Large intestine (tissue), 3 donors: ENCODE data around the gene VSIG8. TPM values are rescaled to one million over a fixed set of nuclear protein-coding genes. Genes with fewer than 3 reads are reported as not detected.

Experiments
- DNase-seq, 2 donors: peaks; one replicate each; pipeline versions ENCODE4 v3.0.0 to v3.0.0-alpha.2; 2013
- H3K27ac ChIP-seq: one replicate; pipeline ENCODE4 v1.5.1; 2013; ENCODE audit warnings: low read length
- H3K27me3 ChIP-seq: 2 replicates; pipeline ENCODE4 v1.6.1; 2013; ENCODE audit warnings: low read length; ENCODE audit not compliant: control insufficient read depth, insufficient read depth
- H3K36me3 ChIP-seq: 2 replicates; pipeline ENCODE4 v1.6.1; 2013; ENCODE audit warnings: low read length; ENCODE audit not compliant: control insufficient read depth, insufficient read depth
- H3K4me1 ChIP-seq: one replicate; pipeline ENCODE4 v1.6.1; 2013; ENCODE audit warnings: low read length; ENCODE audit not compliant: control insufficient read depth, insufficient read depth
- H3K4me3 ChIP-seq: one replicate; pipeline ENCODE4 v1.5.1; 2013; ENCODE audit warnings: low read length
- H3K9me3 ChIP-seq: one replicate; pipeline ENCODE4 v1.6.1; 2013; ENCODE audit warnings: mild to moderate bottlenecking, low read depth, low read length, moderate library complexity; ENCODE audit not compliant: control insufficient read depth
- WGBS: methylation state at CpG from one replicate; pipeline ENCODE4 v1.1.5; 2013; ENCODE audit warnings: low lambda C conversion rate; ENCODE audit not compliant: insufficient coverage; 5-methylcytosine and 5-hydroxymethylcytosine counted together
- polyA plus RNA-seq: library from polyadenylated mRNA; unstranded; fragments of 120-200 nt; gene quantifications from one replicate; pipeline ENCODE4 v1.2.1, GENCODE V29; 2013

Gene VSIG8
- polyA plus RNA-seq, 1 donor, result 0.06 TPM

DNA sequence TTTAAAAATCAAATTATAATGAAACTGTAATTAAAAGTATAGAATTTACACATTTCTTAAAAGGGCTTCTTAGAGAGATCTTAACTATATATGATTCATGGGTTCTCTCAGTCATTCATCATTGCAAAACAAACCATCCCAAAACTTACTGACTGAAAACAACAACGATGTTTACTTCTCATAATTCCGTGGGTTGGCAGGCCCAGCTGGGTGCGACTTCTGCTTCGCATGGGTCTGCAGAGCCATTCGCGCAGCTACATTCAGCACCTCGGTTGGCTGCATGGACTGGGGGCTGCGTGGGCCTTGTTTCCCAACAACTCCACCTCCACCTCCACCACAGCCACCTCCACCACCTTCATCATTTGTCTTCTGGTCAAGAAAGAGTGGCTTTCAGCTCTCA, 31.7 kb downstream of the VSIG8 start:
- no peak overlapping the region for H3K4me3 ChIP-seq
- H3K27ac ChIP-seq, result no peak overlapping the region
- no peaks in the 10 kb centered on the region for H3K9me3 ChIP-seq
- H3K27me3 ChIP-seq, result no peaks in the 10 kb centered on the region
- no CpG with 5 or more reads among the region's 8 CpGs for WGBS
- no peaks in the 10 kb centered on the region for H3K4me1 ChIP-seq
- no peaks in the 10 kb centered on the region for H3K36me3 ChIP-seq
- DNase-seq, result no peak

DNA sequence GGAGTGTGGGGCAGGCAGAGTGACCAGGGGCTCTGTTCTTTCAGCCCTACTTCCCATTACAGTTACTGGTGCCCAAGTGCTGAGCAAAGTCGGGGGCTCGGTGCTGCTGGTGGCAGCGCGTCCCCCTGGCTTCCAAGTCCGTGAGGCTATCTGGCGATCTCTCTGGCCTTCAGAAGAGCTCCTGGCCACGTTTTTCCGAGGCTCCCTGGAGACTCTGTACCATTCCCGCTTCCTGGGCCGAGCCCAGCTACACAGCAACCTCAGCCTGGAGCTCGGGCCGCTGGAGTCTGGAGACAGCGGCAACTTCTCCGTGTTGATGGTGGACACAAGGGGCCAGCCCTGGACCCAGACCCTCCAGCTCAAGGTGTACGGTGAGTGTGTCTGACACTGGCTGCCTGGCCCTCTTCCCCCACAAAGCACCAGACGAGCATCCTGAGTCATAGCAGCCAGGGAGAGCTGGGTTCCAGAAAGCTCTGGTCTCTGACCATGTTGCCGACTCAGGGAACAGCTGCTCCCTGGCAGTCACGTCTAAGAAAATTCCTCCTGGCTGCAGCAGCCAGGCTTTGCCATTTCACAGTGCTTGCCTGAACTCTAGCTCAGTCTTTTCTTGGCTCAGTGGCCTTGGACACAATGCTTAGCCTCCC, 32.5 kb downstream of the VSIG8 start:
- Histone ChIP-seq H3K9me3 (no peaks in the 10 kb centered on the region), H3K4me3 (no peak overlapping the region), H3K27me3 (no peaks in the 10 kb centered on the region), H3K4me1 (no peaks in the 10 kb centered on the region), H3K36me3 (no peaks in the 10 kb centered on the region), H3K27ac (no peak overlapping the region)
- no CpG with 5 or more reads among the region's 18 CpGs for WGBS
- DNase-seq, result no peak

DNA sequence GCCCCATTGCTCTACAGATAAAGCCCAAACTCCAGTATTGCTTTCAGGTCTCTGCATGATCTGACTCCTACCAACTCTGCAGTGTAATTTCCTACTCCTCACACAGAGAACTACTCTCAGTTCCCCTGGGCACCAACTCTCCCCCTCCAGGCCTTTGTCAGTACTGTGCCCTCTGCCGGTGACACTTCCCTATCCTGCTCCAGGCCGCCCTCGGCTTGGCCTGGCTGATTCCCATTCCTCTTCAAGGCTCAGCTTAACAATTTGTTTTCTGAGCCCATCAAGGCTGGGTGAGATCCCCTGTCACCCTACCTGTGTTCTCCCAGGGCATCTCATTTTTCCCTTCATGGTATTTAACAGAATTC, 33.2 kb downstream of the VSIG8 start:
- DNase-seq, result peak; percentile 25 to 32
- whole genome bisulfite sequencing, result no CpG with 5 or more reads among the region's 3 CpGs
- H3K27ac ChIP-seq, result no peak overlapping the region
- no peaks in the 10 kb centered on the region for H3K27me3 ChIP-seq
- no peak overlapping the region for H3K4me3 ChIP-seq
- no peaks in the 10 kb centered on the region for H3K36me3 ChIP-seq
- no peaks in the 10 kb centered on the region for H3K9me3 ChIP-seq
- no peaks in the 10 kb centered on the region for H3K4me1 ChIP-seq

DNA sequence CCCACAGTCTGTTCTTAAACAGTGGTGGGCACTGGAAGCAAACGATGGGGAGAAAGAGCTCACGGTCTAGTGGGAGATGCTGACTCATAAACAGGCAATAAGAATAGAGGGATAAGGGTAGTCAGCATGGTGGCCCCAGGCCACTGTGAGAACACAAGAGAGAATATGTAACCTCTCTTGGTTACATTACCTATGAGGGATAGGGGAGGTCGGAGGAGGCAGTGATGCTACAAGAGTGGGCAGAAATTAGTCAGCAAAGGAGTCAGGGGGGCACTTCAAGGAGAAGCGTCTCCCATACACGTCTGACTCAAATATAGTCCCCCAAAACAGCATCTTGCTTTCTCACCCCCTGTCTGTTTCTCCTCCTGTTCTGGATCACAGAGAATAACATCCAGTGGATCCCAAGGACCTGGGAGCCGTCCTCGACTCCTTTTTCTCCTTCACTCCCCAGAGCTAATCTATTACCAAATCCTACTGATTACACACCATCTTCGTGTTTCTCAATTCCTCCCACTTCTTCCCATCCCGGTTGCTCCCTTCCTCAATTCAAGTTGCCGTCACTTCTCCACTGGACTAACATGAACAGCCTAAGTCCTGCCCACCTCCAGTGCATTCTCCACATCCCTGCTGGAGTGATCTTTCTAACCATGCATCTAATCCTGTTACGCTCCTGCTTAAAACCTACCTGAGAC, 33.7 kb downstream of the VSIG8 start:
- H3K27me3 ChIP-seq, result no peaks in the 10 kb centered on the region
- no peaks in the 10 kb centered on the region for H3K36me3 ChIP-seq
- no peak overlapping the region for H3K4me3 ChIP-seq
- no peaks in the 10 kb centered on the region for H3K4me1 ChIP-seq
- H3K9me3 ChIP-seq, result no peaks in the 10 kb centered on the region
- DNase-seq, result no peak
- 87% methylated on average over 5 of the region's 11 CpGs for WGBS
- no peak overlapping the region for H3K27ac ChIP-seq

DNA sequence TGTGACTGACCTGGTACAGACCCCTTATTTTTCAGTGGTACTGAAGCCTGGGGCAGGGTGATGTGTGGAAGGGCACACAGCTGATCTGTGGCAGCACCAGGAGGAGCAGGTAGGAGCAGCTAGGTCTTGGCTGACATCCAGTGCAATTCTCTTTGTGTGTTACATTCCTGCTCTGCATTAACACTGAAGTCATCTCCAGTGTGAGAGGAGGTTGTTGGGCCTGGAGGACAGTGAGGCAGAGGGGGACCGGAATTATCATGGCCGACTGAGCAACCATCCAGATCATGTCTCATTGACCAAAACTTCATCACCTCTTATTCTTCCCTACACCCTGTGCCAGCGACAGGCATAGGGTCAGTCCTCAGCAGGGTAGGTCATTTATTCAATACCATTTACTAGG, 34.3 kb downstream of the VSIG8 start:
- 100% methylated on average over 1 of the region's 3 CpGs for WGBS
- H3K4me3 ChIP-seq, result no peak overlapping the region
- no peaks in the 10 kb centered on the region for H3K27me3 ChIP-seq
- peaks cover 5% of the 10 kb centered on the region for H3K4me1 ChIP-seq
- no peaks in the 10 kb centered on the region for H3K9me3 ChIP-seq
- H3K36me3 ChIP-seq, result no peaks in the 10 kb centered on the region
- no peak for DNase-seq
- H3K27ac ChIP-seq, result no peak overlapping the region

DNA sequence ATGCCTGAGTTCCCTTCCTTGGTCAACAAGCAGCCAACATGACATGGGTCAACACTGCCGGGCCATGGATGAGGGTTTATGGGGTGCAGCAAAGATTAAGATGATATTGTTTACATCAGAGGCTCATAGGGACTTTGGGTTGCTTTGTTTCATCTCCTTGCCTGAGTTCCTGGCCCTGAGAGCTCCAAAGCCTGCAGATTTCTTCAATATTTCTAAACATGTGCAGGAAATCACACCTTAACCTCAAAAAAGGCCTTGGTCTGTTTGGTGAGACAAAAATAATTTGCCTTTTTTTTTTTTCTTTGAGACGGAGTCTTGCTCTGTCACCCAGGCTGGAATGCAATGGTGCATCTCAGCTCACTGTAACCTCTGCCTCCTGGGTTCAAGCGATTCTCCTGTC, 34.9 kb downstream of the VSIG8 start:
- DNase-seq, result no peak
- H3K9me3 ChIP-seq, result no peaks in the 10 kb centered on the region
- no peak overlapping the region for H3K27ac ChIP-seq
- WGBS, result no CpG with 5 or more reads among the region's 3 CpGs
- peaks cover 10% of the 10 kb centered on the region for H3K4me1 ChIP-seq
- no peak overlapping the region for H3K4me3 ChIP-seq
- H3K36me3 ChIP-seq, result no peaks in the 10 kb centered on the region
- H3K27me3 ChIP-seq, result no peaks in the 10 kb centered on the region

DNA sequence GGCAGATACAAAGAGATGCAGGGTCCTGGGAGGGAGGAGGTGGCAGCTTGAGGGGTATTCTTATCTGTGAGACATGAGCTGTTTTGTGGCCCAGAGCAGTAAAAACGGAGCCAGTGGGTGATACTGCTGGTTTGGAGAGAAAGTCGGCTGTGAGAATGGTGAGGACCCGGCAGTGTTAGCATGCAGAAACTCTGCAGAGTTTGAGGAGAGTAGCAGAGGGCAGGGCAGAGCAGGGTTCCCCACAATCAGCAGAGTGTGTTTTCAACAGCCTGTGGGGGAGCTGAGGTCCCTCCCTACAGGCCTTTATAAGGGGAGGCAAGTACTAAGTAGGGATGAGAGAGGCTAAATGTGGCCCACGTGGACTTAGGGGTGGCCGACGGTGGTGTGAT, 35.4 kb downstream of the VSIG8 start:
- Histone ChIP-seq H3K27me3 (no peaks in the 10 kb centered on the region), H3K4me1 (peaks cover 10% of the 10 kb centered on the region), H3K4me3 (no peak overlapping the region), H3K9me3 (no peaks in the 10 kb centered on the region), H3K27ac (no peak overlapping the region), H3K36me3 (no peaks in the 10 kb centered on the region)
- WGBS, result no CpG with 5 or more reads among the region's 6 CpGs
- no peak for DNase-seq

DNA sequence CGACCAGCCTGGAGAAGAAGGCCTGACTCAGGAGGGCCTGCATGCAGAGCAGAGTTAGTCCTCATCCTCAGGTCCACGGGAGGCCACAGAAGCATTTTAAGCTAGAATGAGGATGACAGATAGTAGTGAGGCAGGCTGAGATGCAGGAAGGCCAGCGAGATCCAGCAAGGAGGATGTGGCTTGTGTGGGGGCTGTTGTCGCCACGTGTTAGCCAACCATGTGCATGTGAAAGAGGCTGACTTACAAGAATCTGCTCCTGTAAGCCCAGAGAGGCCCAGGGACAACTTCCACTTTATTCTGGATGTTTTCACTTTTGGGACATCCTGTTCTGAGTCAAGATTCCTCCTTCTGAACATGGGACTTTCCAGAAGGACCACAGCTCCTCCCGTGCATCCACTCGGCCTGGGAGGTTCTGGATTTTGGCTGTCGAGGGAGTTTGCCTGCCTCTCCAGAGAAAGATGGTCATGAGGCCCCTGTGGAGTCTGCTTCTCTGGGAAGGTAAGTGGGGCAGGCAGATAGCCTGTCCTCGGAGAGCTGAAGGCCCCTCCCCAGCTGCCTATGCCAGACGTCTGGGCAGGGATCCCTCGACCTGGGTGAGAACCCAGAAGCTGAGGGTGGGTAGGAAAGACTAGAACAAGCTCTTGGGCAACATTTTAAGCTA, 35.9 kb downstream of the VSIG8 start, which contains the start of gene SLAMF8:
Gene SLAMF8 (plus strand): TSS at position 433 of the 661 bp plus-strand sequence. CDS start 26 bp downstream, at position 459.
- DNase-seq, result no peak
- H3K4me3 ChIP-seq, result no peak within 1 kb of the TSS
- no peaks in the 10 kb centered on the region for H3K9me3 ChIP-seq
- no peaks in the 10 kb centered on the region for H3K36me3 ChIP-seq
- H3K4me1 ChIP-seq, result peaks cover 10% of the 10 kb centered on the region
- no peak within 1 kb of the TSS for H3K27ac ChIP-seq
- H3K27me3 ChIP-seq, result no peaks in the 10 kb centered on the region
- no CpG with 5 or more reads among the region's 11 CpGs for WGBS

DNA sequence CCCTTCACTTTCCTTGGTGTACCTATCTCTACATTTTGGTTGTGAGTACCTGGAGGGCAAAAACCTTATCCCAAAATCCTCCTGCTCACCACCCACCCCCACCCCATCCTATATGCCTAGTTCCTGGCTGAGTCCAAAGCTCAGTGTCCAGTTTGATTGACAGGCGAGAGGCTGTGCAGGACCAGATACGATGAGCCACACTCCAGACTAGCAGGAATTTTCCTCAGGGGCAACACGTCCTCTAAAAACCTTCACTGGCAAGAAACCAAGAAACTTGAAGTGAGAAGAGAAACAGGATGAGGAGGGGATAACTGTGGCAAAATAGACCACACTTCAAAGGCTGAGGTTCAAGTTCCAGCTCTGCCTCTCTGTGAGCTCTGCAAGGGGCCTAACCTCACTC, 36.9 kb downstream of the VSIG8 start:
- Histone ChIP-seq H3K36me3 (no peaks in the 10 kb centered on the region), H3K9me3 (no peaks in the 10 kb centered on the region), H3K4me1 (peaks cover 10% of the 10 kb centered on the region), H3K27ac (no peak overlapping the region), H3K4me3 (no peak overlapping the region), H3K27me3 (no peaks in the 10 kb centered on the region)
- 40% methylated on average over 1 of the region's 3 CpGs for WGBS
- DNase-seq, result no peak

DNA sequence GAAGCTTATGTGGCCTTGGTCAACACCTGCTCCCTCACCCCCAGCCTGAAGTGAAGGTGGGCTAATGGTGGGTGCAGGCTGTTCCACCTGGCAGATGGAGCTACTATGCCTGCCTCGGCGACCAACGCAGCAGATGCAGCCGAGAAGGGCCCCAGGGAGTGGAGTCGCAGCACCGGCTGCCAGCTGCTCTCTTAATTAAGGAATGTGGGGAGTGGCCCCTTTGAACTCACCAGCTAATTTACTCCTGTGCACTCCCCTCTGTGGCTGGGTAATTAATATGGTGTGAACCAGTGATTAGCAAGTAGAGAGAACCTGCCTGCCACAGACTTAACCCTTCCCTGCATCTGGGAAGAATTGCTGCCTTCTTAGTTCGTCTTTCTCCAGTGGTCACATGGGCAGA, 39.1 kb downstream of the VSIG8 start:
- peak; percentile 26 to 57 for DNase-seq
- H3K27ac ChIP-seq, result no peak overlapping the region
- no peaks in the 10 kb centered on the region for H3K9me3 ChIP-seq
- no peak overlapping the region for H3K4me3 ChIP-seq
- H3K4me1 ChIP-seq, result peaks cover 10% of the 10 kb centered on the region
- no CpG with 5 or more reads among the region's 7 CpGs for WGBS
- H3K27me3 ChIP-seq, result no peaks in the 10 kb centered on the region
- no peaks in the 10 kb centered on the region for H3K36me3 ChIP-seq
